HG03159 (cell line): ENCODE results near the gene MED13L.

Experiments
- ATAC-seq: cut with Tn5 transposase; IDR thresholded peaks from one replicate; pipeline ENCODE4 v1.9.1; 2021; ENCODE audit warnings: mild to moderate bottlenecking, moderate library complexity; ENCODE audit not compliant: unreplicated experiment

MED13L gene

GRCh38 chr12:116188581-116188980 is 88.9 kb downstream of the MED13L start:
- no peak for ATAC-seq

GRCh38 chr12:116187151-116187511 is 90.4 kb downstream of the MED13L start:
- no peak for ATAC-seq

GRCh38 chr12:116186482-116187150 is 90.9 kb downstream of the MED13L start:
- no peak for ATAC-seq

DNA sequence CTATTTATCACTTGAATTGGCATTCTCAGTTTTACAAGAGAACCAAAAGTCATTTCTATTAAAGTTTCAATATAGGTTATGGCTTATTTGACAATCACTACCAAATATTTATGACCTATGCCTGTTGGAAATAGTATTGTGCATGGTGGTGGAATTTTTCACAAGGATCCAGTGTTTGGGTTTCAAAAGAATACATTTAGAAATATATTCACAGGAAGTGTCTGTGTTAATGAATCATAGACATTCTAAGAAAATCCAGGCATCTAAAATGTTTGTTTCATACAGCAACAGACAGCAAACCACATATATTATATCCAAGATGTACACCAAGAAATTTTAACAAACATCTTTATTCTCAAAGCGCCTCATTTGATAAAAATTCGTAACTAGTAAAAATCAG is 92.7 kb downstream of the MED13L start:
- no peak for ATAC-seq

DNA sequence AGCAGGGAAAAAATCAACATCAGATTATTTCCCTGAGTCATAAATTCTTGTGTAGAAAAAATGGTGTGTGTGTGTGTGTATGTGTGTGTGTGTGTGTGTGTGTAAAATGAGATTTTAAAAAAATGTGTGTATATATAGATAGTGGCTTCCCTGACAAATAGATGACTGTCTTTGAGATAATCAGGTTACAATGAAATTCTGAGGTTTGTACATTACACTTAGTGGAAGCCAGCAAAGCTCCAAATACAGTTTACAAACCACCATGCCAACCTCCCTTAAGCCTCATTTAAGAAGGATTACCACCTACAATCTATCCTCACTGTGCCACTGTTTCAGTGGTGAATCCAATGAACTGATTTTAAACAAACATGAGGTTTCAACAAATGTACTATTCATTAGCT is 93.8 kb downstream of the MED13L start:
- no peak for ATAC-seq

GRCh38 chr12:116182359-116183063 is 95.0 kb downstream of the MED13L start:
- ATAC-seq: no peak

DNA sequence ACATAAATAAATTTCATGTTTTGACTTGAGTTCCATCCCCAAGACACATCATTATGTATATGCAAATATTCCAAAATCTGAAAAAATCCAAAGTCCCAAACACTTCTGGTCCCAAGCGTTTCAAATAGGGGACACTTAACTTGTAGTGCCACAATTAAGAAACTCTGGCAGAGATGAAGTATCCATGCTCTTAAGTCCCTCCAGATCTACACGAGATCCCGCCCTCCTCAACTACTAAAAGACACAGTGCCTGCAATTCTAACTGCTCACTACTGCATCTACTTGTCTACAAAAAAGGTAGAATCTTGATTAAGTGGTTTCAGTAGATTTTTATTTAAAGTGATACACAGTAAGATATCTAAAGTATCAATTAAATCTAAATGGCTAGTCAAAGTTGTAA is 97.0 kb downstream of the MED13L start:
- no peak for ATAC-seq

DNA sequence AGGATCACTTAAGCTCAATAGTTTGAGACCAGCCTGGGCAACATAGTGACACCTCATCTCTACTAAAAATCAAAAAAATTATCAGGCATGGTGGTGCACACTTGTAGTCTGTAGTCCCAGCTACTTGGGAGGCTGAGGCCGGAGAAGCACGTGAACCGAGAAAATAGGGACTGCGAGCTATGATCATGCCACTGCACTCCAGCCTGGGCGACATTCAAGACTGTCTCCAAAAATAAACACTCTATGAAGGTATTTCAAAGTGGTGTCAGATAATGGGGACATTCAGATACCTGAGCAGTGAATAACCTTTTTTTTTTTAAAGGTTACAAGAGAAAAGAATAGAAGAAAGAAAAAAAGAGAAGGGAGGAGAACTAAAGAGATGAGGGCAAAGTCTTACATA is 98.1 kb downstream of the MED13L start:
- no peak for ATAC-seq

DNA sequence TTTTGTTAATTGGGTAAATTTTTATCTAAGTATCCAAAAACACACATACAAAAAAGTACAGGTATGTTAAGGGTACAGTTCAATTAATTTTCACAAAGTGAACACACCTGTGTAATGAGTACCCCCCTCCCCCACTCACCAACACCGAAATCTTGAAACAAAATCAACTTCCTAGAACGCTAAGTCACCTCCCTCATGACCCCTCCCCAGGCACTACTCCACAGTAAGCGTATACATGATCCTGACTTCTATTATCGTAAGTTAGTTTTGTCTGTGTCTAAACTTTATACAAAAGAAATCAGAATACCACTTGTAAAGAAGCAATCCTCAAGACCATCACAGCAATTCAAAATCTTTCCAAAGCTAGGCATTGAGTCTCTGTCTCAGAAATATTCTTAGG is 100.5 kb downstream of the MED13L start:
- no peak for ATAC-seq

- ATAC-seq: no peak
These were observed 102.6 kb downstream of the MED13L start for GRCh38 chr12:116174904-116175303.

GRCh38 chr12:116174006-116174405 is 103.5 kb downstream of the MED13L start:
- ATAC-seq: no peak

GRCh38 chr12:116172224-116172849 is 105.2 kb downstream of the MED13L start:
- ATAC-seq: peak; percentile 82

- no peak for ATAC-seq
These were observed 105.9 kb downstream of the MED13L start for GRCh38 chr12:116171549-116171948.

GRCh38 chr12:116169071-116169470 is 108.4 kb downstream of the MED13L start:
- ATAC-seq: no peak

GRCh38 chr12:116166306-116166705 is 111.2 kb downstream of the MED13L start:
- ATAC-seq: no peak

GRCh38 chr12:116165036-116165425 is 112.5 kb downstream of the MED13L start:
- ATAC-seq: no peak

GRCh38 chr12:116164250-116165035 is 113.0 kb downstream of the MED13L start:
- ATAC-seq: no peak

DNA sequence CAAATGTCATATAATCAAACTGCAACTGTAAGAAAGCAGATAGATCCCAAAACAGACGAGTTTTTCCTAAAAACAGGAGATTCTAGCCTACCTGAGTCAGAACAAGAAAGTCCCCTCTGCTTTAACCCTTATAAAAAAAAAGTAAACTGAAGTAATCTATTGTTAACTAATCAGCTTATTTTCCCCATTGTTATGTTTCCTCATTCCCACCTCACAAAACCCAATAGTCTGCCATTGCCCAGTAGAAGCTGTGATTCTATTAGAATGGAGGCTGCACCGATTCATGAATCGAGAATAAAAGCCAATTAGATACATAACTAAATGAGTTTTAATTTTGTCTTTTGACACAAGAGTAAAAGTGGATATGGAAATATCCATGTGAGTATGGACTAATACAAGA is 115.4 kb downstream of the MED13L start:
- ATAC-seq: no peak

- ATAC-seq: no peak
These were observed 115.9 kb downstream of the MED13L start for GRCh38 chr12:116161588-116161987.

GRCh38 chr12:116160883-116161458 is 116.5 kb downstream of the MED13L start:
- ATAC-seq: no peak

DNA sequence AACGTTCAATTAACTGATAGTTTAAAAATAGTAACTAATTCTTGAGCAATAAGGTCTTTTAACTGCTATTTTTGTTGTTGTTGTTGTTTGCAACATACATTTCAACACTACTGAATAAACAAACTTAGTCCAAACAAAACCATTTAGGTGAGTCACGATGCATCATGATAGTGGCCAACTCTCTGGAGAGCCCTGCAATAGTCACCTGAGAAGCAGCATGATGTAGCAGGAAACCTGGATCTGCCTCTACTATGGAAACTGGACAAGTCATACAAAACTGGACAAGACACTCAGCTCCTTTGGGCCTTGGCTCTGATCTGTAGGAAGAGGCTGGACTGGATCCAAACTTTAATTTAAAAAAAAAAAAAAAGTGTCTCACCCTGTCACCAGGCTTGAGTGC is 117.3 kb downstream of the MED13L start:
- no peak for ATAC-seq
